Neural progenitor cell (in vitro differentiated cells): ENCODE data around the gene BAX.

ENCODE experiments used
- CTCF ChIP-seq: fragments of 200-600 bp; sonication (generic); IDR thresholded peaks from 2 replicates; pipeline ENCODE4 v1.5.1; 2017; ENCODE audit warnings: antibody characterized with exemption, mild to moderate bottlenecking
- EZH2 ChIP-seq: fragments of 200-600 bp; sonication (generic); IDR thresholded peaks from 2 replicates; pipeline ENCODE4 v1.6.1; 2017; ENCODE audit warnings: antibody characterized with exemption, mild to moderate bottlenecking, moderate library complexity
- EZH2phosphoT487 ChIP-seq: fragments of 200-600 bp; sonication (generic); IDR thresholded peaks from 2 replicates; pipeline ENCODE4 v1.6.1; 2017; ENCODE audit warnings: antibody characterized with exemption

- TF ChIP-seq EZH2 (no peak), CTCF (no peak), EZH2phosphoT487 (no peak)
Observed at GRCh38 chr19:48965806-48966540, 11.3 kb downstream of the BAX start.
